Forelimb muscle (tissue), 1 donor: Measurements from ENCODE around the gene TMEM25. TPM values are rescaled to one million over a fixed set of nuclear protein-coding genes. Genes with fewer than 3 reads are reported as not detected.
A peak's percentile ranks its signal among the peaks of the same experiment; 100 is the strongest.
"Not testable (repeated sequence)": the region's sequence is repeated elsewhere in the genome, so short reads cannot be mapped to it uniquely, and the experiment has no call there.

Source experiments
- DNase-seq: peaks from one replicate; pipeline ENCODE4 v3.0.0-alpha.2; 2013; ENCODE audit warnings: low read depth
- polyA plus RNA-seq: library from polyadenylated mRNA; unstranded; fragments of 120-200 nt; gene quantifications from one replicate; pipeline ENCODE4 v1.2.1, GENCODE V29; 2013; ENCODE audit not compliant: insufficient read length

The TMEM25 gene
- 18.4 TPM for polyA plus RNA-seq

DNA sequence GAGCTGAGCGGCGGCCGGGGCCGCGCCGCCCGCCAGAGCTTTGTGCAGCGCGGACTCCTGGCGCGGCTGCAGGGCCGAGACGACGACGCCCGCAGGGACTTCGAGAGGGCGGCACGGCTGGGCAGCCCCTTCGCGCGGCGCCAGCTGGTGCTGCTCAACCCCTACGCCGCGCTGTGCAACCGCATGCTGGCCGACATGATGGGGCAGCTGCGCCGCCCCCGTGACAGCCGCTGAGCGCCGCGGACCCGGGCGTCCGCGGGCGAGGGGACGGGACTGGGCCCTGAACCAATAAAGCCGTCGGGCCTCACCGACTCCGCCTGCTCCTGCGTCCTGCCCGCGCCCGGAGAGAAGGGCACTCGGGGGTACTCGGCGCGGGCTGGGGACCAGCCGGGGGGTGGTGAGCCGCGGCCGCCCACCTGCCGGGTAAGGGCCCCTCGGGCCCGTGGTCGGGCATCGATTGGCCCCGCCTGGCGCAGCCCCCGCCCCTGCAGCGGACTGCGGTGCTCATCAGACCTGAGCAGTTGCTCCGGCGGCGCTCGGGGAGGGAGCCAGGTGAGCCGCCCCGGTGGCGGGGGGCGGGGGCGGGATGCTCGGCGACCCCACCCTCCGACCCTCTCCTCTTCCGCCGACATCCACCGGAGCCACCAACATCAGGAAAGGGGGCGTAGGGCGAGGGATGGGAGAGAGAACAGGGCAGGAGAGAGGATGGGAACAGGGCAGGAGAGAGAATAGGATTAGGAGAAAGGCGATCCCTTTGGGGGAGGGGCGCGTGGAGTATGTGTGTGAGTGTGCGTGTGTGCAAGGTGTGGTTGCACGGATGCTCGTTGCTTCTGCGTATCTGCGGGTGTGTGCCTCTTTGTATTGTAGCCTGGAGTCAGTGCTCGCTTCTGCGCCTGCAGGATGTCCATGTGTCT, at the start of gene TMEM25:
TMEM25 (plus strand) TSS at position 510 of the 914 bp plus-strand sequence. CDS start 610 bp downstream, outside the sequence.
- DNase-seq: no peak

DNA sequence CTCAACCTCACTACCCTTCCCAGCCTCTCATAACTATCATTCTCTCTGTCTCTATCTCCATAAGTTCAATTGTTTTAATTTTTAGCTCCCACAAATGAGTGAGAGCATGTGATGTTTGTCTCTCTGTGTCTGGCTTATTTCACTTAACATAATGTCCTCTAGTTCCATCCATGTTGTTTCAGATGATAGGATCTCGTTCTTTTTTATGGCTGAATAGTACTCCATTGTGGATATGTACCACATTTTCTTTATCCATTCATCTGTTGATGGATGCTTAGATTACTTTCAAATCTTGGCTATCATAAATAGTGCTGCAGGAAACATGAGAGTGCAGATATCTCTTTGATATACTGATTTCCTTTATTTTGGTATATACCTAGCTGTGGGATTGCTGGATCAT, 49.8 kb upstream of the TMEM25 start:
- not testable (repeated sequence) for DNase-seq

DNA sequence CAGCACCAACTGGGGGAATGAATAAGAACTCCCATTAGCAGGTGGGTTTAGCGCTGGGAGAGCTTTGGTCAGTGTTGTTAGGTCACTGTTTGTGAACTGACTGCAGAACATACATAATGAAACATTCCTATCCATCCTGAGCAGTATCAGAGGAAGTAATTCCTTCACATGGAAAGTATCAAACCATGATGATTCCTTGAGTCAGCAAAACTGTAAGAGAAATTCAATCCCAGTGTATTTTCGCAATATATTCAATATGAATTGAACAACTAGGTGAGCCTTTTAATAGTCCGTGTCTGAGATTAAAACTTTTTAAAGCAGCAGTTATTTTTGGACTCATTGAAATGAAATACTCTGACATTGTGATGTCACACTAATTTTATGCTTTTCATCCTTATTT, 46.6 kb upstream of the TMEM25 start:
- no peak for DNase-seq

DNA sequence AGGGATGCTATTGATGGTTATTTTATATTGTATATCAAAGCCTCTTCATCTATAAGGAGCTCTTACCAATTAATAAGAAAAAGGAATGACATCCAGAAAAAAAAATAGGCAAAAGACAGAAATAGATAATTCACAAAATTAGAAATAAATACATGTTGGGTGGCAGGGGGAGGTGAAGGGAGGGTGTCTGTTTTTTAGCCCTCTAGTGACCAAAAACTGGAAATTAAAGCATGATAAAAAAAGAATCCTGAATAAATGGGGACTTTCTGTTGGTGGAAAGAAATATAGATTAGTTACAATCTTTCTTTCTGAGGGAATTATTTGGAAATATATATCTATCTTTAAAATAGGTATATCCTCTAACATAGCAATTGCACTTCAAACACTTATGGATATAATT, 45.7 kb upstream of the TMEM25 start:
- DNase-seq: no peak

DNA sequence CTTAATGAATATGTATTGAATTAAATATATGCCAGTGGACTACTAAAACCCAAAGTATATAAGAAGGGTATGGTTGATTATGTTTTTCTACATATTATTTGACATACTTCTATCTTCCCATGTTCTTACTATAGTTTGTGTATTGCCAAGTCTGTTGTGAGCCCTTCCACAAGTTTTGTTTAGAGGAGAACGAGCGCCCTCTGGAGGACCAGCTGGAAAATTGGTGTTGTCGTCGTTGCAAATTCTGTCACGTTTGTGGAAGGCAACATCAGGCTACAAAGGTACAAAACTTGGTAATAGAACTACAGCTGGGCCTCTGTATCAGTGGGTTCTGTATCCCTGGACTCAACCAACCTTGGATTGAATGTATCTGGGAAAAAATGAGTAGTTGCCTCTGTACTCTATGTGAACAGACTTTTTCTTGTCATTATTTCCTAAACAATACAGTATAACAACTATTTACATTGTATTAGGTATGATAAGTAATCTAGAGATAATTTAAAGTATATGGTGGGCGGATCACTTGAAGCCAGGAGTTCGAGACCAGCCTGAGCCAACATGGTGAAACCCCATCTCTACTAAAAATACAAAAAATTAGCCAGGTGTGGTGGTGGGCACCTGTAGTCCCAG, 42.4 kb upstream of the TMEM25 start:
- DNase-seq: peak; percentile 73

DNA sequence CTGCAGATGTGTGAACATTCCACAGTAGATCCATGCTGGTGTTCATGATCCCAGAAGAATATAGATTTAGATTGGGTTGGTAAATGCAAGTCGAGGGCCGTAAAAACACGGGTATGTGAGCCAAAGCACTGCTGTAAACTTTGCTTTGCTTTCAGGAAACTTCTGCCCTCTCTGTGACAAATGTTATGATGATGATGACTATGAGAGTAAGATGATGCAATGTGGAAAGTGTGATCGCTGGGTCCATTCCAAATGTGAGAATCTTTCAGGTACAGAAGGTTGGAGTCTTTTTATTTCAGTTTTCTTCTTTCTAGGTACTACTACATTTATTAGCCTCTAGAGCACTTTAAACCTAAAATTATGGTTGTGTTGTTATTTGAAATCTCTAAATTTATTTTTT, 40.0 kb upstream of the TMEM25 start:
- no peak for DNase-seq

DNA sequence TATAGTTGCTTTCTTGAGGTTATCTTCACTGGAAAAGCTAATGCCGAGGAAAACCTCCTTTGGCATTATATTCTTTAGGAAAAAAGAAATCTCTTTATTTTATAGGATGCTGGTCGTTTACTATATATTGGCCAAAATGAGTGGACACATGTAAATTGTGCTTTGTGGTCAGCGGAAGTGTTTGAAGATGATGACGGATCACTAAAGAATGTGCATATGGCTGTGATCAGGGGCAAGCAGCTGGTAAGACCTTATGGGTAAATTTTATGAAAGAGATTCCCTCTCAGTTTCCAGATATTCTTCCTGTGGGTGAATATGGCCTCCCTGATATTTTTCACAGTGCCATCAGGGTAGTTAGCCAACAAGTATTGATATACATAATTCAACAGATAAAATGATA, 33.2 kb upstream of the TMEM25 start:
- no peak for DNase-seq

DNA sequence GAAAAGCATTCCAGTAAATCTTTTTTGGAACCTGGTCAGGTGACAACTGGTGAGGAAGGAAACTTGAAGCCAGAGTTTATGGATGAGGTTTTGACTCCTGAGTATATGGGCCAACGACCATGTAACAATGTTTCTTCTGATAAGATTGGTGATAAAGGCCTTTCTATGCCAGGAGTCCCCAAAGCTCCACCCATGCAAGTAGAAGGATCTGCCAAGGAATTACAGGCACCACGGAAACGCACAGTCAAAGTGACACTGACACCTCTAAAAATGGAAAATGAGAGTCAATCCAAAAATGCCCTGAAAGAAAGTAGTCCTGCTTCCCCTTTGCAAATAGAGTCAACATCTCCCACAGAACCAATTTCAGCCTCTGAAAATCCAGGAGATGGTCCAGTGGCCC, 27.8 kb upstream of the TMEM25 start:
- no peak for DNase-seq

DNA sequence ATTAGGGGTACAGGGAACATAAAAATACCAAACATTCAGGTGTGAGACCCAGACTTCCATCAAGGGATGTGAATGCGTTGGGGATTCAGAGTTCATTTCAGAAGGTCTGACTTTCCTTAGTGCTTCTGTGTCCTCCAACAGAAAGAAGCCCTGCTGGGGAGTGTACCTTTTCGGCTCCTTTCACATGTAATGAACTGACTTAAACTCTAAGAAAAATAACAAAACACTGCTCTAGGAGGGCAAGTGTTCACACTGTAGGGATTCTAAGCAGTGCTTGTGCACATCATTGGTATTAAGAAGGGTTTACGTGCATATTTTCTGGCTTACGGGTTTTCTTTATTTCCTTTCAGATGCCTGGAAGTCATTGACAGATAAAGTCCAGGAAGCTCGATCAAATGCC, 19.4 kb upstream of the TMEM25 start:
- no peak for DNase-seq

DNA sequence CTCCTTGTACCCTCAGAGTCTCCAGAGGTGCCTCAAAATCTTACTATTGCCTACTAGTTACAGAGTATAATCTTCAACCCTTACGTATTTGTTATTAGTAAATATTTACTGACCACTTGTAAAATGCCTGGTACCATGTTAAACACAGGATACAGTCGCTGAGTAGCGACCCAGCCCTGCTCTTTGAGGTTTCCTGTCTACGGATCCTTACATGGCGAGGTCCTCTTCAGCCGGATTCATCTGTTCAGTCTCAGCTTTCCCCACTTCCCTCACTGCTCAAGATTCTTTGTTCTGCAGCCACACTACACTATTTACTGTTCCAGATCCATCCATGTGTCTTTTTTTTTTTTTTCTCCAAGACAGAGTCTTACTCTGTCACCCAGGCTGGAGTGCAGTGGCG, 16.9 kb upstream of the TMEM25 start:
- no peak for DNase-seq

DNA sequence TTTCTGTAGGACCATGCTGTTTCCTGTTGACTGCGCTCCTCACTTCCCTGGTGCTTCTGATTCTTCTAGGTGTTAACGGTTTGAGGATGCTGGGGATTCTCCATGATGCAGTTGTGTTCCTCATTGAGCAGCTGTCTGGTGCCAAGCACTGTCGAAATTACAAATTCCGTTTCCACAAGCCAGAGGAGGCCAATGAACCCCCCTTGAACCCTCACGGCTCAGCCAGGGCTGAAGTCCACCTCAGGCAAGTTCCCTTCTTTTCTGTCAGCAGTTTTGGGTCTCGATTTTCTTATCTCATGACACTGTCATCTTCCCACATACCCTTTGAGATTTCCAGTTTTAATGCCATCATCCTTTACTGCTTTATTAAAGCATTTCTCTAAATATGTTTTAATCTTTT, 11.4 kb upstream of the TMEM25 start:
- DNase-seq: no peak

DNA sequence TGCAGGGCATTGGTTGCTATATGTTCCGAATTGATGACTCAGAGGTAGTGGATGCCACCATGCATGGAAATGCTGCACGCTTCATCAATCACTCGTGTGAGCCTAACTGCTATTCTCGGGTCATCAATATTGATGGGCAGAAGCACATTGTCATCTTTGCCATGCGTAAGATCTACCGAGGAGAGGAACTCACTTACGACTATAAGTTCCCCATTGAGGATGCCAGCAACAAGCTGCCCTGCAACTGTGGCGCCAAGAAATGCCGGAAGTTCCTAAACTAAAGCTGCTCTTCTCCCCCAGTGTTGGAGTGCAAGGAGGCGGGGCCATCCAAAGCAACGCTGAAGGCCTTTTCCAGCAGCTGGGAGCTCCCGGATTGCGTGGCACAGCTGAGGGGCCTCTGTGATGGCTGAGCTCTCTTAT, 9.1 kb upstream of the TMEM25 start:
- no peak for DNase-seq

DNA sequence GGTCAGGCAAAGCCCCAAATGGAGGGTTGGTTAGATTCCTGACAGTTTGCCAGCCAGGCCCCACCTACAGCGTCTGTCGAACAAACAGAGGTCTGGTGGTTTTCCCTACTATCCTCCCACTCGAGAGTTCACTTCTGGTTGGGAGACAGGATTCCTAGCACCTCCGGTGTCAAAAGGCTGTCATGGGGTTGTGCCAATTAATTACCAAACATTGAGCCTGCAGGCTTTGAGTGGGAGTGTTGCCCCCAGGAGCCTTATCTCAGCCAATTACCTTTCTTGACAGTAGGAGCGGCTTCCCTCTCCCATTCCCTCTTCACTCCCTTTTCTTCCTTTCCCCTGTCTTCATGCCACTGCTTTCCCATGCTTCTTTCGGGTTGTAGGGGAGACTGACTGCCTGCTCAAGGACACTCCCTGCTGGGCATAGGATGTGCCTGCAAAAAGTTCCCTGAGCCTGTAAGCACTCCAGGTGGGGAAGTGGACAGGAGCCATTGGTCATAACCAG, 8.4 kb upstream of the TMEM25 start:
- DNase-seq: no peak

DNA sequence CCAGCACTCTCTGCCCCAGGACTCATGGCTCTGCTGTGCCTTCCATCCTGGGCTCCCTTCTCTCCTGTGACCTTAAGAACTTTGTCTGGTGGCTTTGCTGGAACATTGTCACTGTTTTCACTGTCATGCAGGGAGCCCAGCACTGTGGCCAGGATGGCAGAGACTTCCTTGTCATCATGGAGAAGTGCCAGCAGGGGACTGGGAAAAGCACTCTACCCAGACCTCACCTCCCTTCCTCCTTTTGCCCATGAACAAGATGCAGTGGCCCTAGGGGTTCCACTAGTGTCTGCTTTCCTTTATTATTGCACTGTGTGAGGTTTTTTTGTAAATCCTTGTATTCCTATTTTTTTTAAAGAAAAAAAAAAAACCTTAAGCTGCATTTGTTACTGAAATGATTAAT, 6.6 kb upstream of the TMEM25 start:
- no peak for DNase-seq

DNA sequence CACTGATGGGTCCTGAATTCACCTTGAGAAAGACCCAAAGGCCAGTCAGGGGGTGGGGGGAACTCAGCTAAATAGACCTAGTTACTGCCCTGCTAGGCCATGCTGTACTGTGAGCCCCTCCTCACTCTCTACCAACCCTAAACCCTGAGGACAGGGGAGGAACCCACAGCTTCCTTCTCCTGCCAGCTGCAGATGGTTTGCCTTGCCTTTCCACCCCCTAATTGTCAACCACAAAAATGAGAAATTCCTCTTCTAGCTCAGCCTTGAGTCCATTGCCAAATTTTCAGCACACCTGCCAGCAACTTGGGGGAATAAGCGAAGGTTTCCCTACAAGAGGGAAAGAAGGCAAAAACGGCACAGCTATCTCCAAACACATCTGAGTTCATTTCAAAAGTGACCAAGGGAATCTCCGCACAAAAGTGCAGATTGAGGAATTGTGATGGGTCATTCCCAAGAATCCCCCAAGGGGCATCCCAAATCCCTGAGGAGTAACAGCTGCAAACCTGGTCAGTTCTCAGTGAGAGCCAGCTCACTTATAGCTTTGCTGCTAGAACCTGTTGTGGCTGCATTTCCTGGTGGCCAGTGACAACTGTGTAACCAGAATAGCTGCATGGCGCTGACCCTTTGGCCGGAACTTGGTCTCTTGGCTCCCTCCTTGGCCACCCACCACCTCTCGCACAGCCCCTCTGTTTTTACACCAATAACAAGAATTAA, 6.1 kb upstream of the TMEM25 start:
- no peak for DNase-seq

DNA sequence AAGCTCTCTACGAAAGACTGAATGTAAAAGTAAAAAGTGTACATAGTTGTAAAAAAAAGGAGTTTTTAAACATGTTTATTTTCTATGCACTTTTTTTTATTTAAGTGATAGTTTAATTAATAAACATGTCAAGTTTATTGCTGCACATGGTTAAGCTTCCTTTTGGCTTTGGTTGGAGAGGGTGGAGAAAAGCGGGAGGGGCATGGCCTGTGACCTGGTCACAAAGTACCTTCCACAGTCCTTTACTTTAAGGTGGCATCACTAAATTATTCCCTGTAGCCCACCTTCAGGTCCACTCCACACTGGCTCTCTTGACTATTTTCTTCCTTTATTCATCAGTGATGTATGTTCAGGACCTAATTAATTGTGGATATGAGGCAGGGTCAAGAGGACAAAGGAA, 4.3 kb upstream of the TMEM25 start:
- DNase-seq: no peak

DNA sequence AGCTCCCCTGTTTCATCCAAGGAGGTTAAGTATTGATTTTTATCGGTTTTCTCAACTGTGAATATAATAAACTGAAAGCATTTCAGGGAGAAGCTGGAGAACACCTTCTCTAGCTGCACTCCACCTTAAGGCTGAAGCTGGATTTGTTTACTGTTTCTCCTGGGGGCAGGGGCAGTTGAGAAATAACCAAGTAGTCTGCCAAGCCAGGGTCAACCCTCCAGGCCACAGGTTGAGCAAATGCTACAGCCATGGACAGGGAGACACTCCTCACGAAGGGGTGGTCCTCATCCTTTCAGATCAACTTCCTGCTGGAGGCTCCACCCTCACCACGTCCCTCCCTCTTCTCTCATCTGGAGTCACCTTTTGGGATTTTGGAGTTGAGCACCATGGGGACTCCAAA, 3.9 kb upstream of the TMEM25 start, which contains the start of gene TTC36:
TTC36 (plus strand) TSS at position 366 of the 400 bp plus-strand sequence; CDS start at position 387, 21 bp downstream.
- DNase-seq: no peak

DNA sequence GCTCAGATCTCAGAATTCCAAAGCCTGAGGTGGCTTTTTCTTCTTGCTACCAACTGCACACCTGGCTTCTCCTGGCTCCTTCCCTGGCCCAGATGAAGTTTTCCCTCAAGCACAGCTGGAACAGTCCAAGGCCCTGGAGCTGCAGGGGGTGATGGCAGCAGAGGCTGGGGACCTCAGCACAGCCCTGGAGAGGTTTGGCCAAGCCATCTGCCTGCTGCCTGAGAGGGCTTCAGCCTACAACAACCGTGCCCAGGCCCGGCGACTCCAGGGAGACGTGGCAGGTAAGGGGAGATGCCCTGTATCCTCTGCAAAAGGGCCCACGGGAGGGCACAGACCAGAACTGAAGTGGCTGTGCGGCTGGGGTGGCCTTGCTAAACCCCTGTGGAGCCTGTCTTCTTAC, 2.5 kb upstream of the TMEM25 start:
- no peak for DNase-seq

DNA sequence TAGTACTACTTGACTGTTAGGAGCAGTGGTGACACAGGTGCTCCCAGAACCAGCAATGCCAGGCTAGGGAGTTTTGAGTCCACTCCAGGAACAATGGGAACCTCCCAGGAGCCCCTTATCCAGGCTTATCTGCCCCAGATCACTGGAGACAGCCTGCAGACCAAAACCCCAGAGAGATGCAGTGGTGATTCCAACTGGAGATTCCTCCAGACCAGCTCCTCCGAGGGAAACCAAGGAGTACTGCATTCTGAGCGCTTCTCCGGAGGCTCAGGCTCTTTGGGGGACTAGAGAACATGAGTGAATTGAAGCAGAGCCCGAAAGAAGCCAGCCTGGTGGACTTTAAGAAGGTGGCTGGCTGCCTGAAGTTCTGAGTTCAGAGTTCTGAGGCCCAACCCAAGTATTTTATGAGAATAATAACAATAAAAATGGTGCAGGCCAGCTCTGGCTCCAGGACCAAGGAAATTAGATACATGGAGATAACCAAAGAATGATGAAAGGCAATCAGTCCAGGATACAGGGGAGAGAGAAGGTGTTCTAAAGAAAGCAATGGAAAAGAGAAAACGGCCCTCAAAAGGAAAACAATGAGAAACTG, 1.3 kb upstream of the TMEM25 start:
- no peak for DNase-seq

DNA sequence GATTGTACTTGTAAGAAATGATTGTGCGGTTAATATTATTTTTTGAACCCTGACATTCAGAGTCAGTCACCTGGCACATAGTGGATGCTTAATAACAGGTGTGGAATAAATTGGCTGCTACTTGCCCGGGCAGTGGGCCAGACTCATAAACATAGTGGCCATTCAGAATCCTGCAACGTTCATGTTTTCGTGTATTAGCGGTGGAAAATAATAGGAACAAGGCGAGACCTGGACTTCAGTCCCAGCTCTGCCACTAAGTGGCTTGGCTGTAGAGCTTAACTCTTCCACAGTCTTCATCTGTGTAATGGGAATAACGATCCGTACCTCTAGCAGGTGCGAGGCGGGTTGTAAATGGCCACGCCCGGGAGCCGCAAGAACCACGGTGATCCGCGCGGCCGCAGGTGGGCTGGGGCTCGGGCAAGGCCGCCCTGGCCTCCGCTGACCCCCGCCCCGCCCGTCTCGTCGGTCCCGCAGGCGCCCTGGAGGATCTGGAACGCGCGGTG, 761 bp upstream of the TMEM25 start:
- DNase-seq: no peak

DNA sequence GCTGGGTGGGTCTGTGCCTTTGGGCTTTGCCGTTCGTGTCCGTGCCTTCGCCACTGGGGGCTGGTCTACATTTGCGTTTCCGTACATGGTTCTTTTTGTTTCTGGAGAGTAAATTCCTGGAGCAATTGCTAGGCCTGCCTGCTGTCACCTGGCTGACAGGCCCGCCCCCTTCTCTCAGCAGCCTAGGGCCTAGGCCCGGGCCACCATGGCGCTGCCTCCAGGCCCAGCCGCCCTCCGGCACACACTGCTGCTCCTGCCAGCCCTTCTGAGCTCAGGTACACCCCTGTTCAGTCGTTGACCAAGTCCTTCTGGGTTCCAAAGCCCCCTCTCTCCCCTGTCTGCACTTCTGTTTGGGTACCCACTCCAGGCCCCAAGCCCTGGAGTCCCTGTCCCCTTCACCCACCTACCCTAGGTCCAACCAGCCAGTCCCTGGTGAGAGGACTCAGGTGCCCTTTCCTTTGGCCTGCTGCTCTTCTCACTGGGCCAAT, 649 bp downstream of the TMEM25 start:
- DNase-seq: no peak
